ENCODE results near the gene FOXP1. TPM values are rescaled to one million over a fixed set of nuclear protein-coding genes. Genes with fewer than 3 reads are reported as not detected.

Gene FOXP1
- total RNA-seq, 1 donor from 2014 or later: 33.2 TPM

DNA sequence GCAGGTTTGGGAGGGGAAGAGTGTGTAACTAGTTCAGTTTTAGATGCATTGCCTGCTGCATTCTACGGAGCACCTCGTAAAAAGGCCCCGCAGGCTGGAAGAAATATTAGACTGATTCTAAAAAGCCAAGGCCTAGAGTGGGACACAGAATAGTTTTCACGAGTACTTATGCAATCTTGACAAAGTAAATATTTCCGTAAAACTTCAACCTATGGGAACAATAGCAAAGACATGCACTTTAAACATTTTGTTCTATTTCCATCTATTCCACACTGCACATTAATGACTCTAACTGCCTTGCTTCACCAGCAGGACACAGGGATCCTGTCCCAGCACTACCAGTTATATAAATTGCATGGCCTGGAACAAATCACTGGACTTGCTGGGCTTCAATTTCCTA, 260.0 kb downstream of the FOXP1 start:
- Histone ChIP-seq H3K4me3 (ENCODE audit: low read depth, low read length) (no peak overlapping the region), H3K27me3 (ENCODE audit: control insufficient read depth, insufficient read depth, low read length) (no peaks in the 10 kb centered on the region), H3K36me3 (ENCODE audit: control insufficient read depth, insufficient read depth, low read length) (no peaks in the 10 kb centered on the region)
- DNase-seq (ENCODE audit: low read depth) (no peak), FAIRE-seq (no peak)
- TF ChIP-seq, protein P1, sequence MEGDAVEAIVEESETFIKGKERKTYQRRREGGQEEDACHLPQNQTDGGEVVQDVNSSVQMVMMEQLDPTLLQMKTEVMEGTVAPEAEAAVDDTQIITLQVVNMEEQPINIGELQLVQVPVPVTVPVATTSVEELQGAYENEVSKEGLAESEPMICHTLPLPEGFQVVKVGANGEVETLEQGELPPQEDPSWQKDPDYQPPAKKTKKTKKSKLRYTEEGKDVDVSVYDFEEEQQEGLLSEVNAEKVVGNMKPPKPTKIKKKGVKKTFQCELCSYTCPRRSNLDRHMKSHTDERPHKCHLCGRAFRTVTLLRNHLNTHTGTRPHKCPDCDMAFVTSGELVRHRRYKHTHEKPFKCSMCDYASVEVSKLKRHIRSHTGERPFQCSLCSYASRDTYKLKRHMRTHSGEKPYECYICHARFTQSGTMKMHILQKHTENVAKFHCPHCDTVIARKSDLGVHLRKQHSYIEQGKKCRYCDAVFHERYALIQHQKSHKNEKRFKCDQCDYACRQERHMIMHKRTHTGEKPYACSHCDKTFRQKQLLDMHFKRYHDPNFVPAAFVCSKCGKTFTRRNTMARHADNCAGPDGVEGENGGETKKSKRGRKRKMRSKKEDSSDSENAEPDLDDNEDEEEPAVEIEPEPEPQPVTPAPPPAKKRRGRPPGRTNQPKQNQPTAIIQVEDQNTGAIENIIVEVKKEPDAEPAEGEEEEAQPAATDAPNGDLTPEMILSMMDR (IDR thresholded peaks at IDR 0.05; ENCODE audit: insufficient read depth, low read length, severe bottlenecking): no peak

DNA sequence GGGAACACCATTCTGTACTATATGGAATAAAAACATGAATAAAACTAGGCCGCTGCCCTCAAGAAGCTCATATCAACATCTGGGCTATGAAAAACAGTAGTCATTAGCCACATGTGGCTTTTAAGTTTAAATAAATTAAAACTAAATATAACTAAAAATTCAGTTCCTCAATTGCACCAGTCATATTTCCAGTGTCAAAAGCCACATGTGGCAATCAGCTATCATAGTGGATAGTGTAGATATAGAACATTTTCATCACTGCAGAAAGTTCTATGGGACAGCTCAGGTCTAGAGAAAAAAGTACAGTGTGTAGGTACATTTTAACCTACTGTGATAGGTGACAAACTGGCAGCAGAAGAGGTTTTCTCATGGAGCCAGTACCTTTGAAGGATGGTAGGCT, 261.4 kb downstream of the FOXP1 start:
- no peak for DNase-seq (ENCODE audit: low read depth)
- H3K36me3 ChIP-seq (ENCODE audit: control insufficient read depth, insufficient read depth, low read length): no peaks in the 10 kb centered on the region
- H3K27me3 ChIP-seq (ENCODE audit: control insufficient read depth, insufficient read depth, low read length): no peaks in the 10 kb centered on the region
- TF ChIP-seq, protein P1 (IDR thresholded peaks at IDR 0.05; ENCODE audit: insufficient read depth, low read length, severe bottlenecking): no peak
- FAIRE-seq: no peak
- H3K4me3 ChIP-seq (ENCODE audit: low read depth, low read length): no peak overlapping the region

DNA sequence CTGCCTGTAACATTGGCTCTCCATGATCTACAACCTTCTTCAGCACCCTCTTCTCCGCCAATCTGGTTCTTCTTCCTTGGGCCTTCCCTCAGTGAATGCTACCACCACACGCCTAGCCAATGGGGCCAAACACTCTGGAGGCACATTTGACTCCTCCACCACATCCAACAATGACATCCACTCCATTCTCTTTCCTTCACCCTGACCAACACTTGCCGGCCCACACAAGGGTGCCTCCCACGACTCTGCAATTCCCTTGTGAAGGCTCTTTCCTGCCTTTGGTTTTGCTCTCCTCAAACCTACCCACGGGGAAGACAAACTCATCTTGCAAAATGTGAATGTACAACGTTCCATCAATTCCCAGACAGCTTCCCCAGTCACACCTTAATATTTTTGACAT, 263.8 kb downstream of the FOXP1 start:
- Histone ChIP-seq H3K4me3 (ENCODE audit: low read depth, low read length) (no peak overlapping the region), H3K27me3 (ENCODE audit: control insufficient read depth, insufficient read depth, low read length) (no peaks in the 10 kb centered on the region), H3K36me3 (ENCODE audit: control insufficient read depth, insufficient read depth, low read length) (no peaks in the 10 kb centered on the region)
- TF ChIP-seq, protein P1 (IDR thresholded peaks at IDR 0.05; ENCODE audit: insufficient read depth, low read length, severe bottlenecking): no peak
- FAIRE-seq (peak; percentile 66), DNase-seq (ENCODE audit: low read depth) (no peak)

DNA sequence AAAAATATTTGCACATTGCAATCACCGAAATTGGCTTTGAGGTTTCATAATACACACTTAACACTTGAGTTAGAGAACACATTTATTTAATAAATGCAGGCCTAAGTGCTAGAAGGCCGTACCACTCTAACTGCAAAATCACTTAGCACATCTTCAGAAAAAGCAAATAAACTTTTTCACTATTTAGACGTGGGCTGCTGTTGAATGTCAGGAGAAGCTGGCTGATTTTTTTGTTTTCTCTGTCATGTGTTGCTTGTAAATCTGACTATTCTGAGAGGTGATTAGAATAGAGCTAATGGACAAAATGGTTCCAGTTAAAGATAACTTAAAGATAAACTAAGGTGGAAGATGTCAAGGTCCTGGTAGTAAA, 265.1 kb downstream of the FOXP1 start:
- H3K27me3 ChIP-seq (ENCODE audit: control insufficient read depth, insufficient read depth, low read length): no peaks in the 10 kb centered on the region
- DNase-seq (ENCODE audit: low read depth): no peak
- no peak overlapping the region for H3K4me3 ChIP-seq (ENCODE audit: low read depth, low read length)
- no peak for FAIRE-seq
- no peaks in the 10 kb centered on the region for H3K36me3 ChIP-seq (ENCODE audit: control insufficient read depth, insufficient read depth, low read length)
- TF ChIP-seq, protein P1 (IDR thresholded peaks at IDR 0.05; ENCODE audit: insufficient read depth, low read length, severe bottlenecking): no peak

DNA sequence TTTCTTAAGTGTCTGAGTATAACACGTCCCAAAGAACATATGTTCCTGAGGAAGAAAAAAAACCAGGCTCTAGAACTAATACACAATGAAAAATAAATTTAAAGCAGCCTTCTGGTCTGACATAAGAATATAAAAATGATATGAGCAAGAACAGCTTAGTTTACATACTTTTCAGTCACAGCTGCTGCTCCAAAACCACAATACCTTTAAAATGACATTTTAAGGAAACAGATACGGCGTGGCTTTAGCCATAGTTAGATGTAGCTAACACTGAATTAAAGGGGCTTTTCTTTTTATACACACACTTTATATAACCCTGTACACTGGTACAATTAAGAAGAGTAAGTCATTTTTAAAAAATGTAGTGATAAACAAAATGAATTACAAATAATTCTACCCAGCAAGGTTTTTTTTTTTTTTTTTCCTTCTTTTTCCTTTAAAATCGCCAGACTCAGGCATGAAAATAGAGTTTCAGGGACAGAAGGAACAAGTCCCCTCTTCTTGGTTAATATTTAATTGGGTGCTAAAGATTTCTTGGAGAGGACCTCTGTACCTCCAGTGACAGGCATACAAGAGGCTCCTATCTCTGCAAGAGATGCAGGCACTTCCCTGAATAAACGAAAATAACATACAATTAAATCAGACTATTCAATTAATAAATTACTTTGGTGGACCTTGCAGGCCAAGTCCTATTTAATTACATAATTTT, 265.6 kb downstream of the FOXP1 start:
- H3K36me3 ChIP-seq (ENCODE audit: control insufficient read depth, insufficient read depth, low read length): no peaks in the 10 kb centered on the region
- no peak for FAIRE-seq
- DNase-seq (ENCODE audit: low read depth): no peak
- H3K4me3 ChIP-seq (ENCODE audit: low read depth, low read length): no peak overlapping the region
- TF ChIP-seq, protein P1 (IDR thresholded peaks at IDR 0.05; ENCODE audit: insufficient read depth, low read length, severe bottlenecking): no peak
- H3K27me3 ChIP-seq (ENCODE audit: control insufficient read depth, insufficient read depth, low read length): no peaks in the 10 kb centered on the region

DNA sequence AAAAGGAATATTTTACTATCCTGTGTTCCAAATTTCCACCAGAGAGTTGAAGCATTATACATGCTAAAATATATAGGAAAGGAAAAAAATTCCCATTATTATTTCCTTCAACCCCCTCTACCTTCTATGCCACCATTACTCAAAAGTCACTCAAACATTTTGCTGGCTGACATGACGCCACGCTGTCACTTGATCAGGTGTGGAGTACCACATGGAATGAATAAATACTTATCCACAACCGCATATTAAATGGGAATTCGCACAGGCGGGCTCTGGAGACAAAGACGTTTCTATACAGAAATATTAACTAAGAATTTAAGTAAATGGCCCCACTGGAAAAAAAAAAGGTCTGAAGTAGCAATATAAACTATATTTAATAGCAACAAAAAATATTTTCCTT, 266.4 kb downstream of the FOXP1 start:
- TF ChIP-seq, protein P1 (IDR thresholded peaks at IDR 0.05; ENCODE audit: insufficient read depth, low read length, severe bottlenecking): no peak
- FAIRE-seq (no peak), DNase-seq (ENCODE audit: low read depth) (no peak)

More for the DNA sequence above, 266.4 kb downstream of the FOXP1 start:
- H3K4me3 ChIP-seq (ENCODE audit: low read depth, low read length): no peak overlapping the region
- H3K27me3 ChIP-seq (ENCODE audit: control insufficient read depth, insufficient read depth, low read length): no peaks in the 10 kb centered on the region
- H3K36me3 ChIP-seq (ENCODE audit: control insufficient read depth, insufficient read depth, low read length): no peaks in the 10 kb centered on the region

Measured in bronchial epithelial cell (primary cell).